Umbilical cord (tissue), 2 donors: Measurements from ENCODE around the gene MYH9. TPM values are rescaled to one million over a fixed set of nuclear protein-coding genes. Genes with fewer than 3 reads are reported as not detected.

Experiments
- DNase-seq: peaks from one replicate; pipeline ENCODE4 v3.0.0-alpha.2; 2015; ENCODE audit warnings: low spot score
- total RNA-seq: library from RNA; depleted of rRNA; stranded (reverse); fragments of >200 nt; gene quantifications from one replicate; pipeline ENCODE4 v1.2.3, GENCODE V29; 2014; ENCODE audit warnings: low replicate concordance; ENCODE audit not compliant: insufficient read depth

MYH9 gene
- total RNA-seq, 1 donor from 2014 or later, result 425 TPM

DNA sequence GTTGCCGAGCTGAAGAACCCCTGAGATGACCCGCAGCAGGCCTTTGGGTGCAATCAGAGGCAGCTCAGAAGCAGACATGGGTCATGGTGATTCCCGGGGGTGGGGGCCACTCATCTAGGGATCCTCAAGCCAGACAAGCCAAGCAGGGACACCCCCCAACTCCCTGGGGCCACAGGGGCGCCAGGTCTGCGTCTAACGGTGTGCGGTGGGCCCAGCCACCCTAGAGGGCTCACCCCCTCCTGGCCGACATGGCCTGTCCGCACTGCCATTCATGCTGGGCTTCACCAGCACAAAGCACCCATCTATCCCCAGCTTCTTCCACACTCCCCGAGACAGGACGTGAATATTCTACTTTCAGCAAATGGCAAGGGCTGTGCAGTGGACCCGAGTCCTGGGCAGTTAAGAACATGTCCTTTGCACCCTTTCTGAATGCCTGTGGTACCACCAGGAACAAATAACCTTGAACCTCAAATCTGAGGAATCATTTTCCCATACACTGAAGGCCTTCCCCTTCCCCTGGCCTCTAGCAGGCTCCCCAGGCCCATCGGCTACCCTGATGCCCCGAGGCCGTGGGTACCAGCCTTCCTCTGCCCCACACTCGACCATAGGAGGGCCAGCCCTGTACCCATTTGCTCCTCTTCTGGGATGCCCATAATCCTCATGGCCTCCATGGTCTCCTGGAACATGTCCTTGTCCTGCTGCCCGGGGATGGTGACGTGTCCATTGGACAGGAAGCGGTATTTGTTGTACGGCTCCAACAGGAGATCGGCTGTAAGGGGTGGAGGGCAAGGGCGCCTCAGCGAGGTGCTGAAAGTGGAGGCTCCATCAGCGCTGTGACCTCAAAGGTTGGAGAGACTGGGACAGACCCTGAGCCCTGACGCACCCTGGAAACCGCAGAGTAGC is 67.9 kb downstream of the MYH9 start:
- DNase-seq, result no peak

GRCh38 chr22:36318442-36318841 is 69.3 kb downstream of the MYH9 start:
- DNase-seq, result no peak

GRCh38 chr22:36317658-36318271 is 70.0 kb downstream of the MYH9 start:
- DNase-seq, result no peak

DNA sequence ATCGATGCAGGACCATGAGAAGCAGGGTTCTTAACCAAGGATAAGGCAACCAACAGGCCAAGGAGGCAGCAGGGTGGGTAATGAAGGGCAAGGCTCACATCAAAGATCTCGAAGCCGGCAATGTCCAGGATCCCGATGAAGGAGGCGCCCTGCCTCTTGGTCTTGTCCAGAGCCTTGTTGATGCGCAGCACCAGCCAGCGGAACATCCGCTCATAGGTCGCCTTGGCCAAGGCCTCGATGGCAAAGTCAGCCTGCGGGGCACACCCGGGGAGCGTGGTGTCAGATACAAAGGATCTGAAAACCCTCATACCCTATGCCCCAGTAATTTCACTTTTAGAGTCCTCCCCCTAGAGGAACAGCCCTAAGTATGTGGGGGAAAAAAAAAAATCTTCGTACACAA is 71.3 kb downstream of the MYH9 start:
- DNase-seq, result no peak

DNA sequence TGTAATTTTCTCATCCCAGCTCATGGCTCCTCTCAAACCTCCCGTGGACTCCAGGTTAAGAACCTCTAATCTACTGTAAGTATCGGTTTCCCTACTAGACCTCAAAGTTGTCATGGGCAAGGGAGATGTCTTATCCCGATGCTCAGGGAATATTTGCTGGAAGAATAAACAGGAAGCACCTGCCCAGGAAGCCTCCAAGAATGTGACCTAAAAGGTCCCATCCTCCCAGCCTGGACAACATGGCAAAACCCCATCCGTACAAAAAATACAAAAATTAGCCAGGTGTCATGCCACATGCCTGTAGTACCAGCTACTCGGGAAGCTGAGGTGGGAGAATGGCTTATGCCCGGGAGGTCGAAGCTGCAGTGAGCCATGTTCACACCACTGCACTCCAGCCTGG is 72.4 kb downstream of the MYH9 start:
- no peak for DNase-seq

GRCh38 chr22:36311386-36312085 is 76.2 kb downstream of the MYH9 start:
- DNase-seq, result no peak

DNA sequence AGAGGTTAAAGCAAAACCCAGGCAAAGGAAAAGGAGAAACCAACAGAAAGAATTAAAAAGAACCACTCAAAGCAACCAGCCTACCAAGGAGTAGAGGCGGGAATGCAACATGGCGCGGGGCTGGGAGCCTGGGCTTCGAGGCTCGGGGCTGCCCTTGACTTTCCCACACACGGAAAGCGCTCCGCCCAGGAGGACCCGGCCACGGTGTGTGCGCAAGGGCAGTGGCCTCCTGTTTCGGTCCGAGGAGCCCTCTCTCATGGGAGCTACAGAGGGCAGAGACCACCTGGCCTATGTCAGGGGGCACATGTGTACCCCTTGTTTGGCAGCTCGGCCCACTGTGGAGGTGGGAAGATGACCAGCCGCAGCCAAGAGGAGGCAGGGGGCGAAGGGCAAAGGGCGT is 78.9 kb downstream of the MYH9 start:
- DNase-seq, result no peak

DNA sequence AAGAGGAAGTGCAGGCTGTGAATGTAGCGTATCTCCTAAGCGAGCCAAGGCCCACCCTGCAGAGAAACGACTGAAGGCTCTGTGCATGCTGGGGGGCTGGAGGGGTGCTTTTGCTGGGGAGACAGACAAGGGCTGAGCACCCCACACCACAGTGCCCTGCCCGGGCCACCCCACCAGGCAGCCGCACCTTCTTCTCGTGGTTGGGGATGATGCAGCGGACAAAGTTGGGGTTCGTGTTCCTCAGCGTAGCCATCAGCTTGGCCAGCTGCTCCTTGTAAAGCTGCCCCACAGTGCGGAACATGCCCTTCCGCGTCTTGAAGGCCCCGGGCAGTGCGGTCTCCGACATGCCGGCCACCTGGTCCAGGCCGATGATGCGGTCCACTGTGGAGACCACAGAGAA is 81.5 kb downstream of the MYH9 start:
- no peak for DNase-seq

- DNase-seq, result no peak
These were observed 82.0 kb downstream of the MYH9 start for GRCh38 chr22:36305813-36306212.

DNA sequence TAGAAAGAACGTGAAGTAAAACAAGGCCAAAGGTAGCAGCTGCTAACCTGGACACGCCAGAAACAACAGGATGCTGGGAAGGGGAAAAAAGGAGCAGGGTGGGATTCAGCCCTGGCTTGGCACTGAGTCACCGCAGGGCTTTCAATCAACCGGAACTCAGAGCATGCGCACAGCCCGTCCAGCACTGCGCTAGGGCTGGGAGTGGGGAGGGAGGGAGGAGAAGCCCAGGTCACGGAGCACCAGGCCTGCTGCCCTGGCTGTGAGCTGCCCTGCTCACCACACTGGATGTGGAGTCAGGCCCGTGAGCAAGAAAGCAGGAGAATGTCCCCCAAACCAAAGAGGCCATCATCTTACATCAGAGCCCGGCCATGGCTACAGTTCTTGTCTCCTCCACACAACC is 83.3 kb downstream of the MYH9 start:
- no peak for DNase-seq

DNA sequence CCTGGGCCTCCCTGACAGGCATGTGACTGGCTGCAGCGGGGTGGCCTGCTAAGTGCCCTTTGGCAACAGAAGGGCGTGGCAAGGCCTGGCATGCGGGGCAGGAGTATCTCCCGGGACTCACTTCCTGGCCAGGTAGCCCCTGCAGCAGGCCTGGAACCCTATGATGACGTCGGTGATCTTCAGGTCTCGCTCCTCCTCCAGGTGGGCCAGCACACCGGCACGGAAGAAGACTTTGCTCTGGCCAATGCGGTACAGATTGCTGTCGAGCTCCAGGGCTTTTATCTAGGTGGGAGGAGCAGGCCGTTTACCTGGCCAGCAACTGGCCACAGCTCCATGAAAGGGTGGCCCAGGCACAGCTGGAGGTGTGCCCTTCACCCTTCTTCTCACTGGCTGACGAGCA is 83.9 kb downstream of the MYH9 start:
- DNase-seq, result no peak

DNA sequence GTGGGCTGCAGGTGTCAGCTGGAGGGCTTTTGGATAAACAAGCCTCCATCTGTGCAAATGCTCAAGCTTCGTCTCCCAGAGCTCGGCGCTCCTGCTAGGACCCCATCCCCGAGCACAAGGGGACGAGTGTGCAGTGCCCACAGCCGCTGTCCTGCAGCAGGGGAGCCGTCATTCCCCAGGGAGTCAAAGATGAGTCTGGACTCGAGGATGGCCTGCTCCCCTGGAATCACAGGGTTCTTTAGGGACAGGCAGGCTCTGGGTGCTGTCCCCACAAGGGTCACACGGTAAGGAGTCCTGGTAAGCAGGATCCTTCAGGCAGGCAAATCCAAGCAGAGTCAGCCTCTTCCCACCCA is 84.7 kb downstream of the MYH9 start:
- DNase-seq, result no peak

GRCh38 chr22:36302439-36303114 is 85.2 kb downstream of the MYH9 start:
- DNase-seq, result no peak

DNA sequence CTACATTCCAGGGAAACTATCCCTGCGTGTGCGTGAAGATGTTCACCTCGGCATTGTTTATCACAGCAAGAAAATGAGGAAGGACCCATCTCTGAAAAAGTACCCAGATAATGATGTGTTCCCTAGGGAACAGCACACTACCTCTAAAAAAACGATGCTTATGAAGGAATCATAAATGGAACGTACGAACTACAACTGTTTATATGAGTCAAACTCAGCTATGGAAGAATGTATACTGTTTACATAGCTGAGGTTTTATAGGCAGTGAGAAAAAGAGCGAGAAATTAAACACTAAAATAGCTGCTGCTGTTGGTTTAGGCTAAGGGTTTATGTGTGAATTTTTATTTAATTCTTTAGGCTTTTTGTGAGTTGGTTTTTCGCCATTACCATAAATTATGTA is 85.9 kb downstream of the MYH9 start:
- no peak for DNase-seq

DNA sequence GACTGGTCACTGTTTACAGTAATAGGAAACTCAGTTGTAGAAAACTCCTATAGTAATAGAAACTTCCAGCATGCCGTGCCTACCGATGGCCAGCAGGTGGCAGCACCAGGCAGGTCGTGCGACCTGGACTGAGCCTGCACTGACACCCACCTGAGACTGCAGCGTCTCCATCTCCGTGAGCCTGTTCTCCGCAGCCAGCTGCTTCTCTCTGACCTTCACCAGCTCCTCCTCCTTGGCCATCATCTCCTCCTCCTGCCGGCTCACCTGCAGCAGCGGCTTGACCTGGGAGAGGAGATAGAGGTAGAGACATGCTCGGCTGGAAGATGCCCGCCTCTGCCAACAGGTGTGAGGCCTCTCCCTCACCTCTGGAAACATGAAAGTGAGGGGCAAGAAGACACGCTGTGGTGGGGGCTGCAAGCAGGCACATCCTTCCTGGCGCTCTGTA is 86.4 kb downstream of the MYH9 start:
- peak; percentile 66 for DNase-seq

DNA sequence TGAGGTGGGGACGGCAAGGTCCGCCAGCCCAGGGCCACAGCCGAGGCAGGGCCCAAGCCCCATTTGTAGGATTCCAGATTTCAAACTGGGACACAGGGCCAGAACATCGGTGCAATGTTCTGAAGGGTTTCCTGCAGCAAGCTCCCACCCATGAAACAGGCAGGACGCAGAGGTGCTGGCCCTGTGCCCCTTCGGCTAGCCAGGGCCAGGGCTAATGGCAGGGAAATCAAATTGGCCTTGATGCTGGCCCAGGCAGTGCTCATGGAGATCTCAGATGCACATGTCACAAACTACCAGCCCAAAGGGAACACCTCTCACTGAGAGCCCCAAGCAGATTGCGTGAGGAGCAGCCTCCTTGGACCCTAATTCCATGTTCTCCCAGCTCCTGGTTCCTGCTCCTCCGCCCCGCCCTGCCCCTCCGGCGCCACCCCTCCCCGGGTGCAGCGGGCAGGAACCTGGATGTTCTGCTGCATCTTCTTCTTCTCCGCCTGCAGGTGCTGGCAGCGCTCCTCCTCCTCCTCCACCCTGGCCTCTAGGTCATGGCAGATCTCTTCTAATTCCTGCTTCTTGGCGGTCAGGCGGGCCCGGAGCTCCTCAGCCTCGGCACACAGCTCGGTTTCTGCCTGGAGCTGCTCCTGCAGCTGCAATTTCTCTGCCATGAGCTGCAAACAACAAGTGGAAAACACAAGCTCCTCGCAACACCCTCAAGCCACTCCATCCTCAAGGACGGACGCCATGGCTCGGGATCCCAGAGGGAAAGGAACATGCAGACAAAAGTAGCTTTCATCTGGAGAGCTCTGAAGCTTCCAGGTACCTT is 87.2 kb downstream of the MYH9 start:
- no peak for DNase-seq

DNA sequence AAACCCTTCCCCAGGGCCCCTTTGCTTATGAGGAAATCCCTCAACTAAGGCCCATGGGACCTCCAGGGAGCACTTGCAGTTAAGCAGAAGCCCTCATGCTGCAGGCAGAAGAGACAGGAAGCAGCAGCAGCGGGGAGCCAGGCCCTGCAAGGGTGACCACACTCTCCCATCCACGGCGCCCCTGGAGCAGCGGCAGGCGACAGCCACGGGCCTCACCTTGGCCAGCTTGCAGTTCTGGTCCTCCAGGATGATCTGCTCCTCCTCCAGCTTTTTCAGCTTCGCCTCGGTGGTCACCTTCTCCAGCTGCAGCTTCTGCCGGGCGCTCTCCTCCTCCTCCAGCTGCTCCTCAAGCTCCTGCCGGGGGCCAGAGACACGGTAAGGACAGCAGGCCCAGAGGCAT is 87.9 kb downstream of the MYH9 start:
- no peak for DNase-seq

GRCh38 chr22:36299295-36299694 is 88.5 kb downstream of the MYH9 start:
- DNase-seq, result no peak

GRCh38 chr22:36298601-36299000 is 89.2 kb downstream of the MYH9 start:
- DNase-seq, result no peak

GRCh38 chr22:36298118-36298517 is 89.6 kb downstream of the MYH9 start:
- DNase-seq, result no peak

DNA sequence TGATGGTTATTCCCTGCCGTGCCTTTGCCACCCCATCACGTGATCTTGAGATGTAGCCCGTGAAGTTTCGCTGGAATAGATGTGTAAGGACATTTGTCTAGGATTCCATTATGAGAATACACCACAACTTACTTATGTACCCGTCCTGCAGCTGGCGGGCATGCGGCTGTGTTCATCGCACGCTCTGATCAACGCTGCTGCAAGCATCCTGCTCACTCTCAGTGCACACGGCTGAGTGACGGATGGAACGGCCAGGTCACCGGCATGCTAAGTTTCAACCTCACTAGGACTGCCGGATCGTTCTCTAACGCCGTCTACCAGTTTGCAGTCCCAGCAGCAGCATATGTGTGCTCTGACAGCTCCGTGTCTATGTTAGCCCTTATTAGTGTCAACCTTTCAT is 90.2 kb downstream of the MYH9 start:
- no peak for DNase-seq
